Hepatocyte (in vitro differentiated cells): ENCODE measurements around the gene HKDC1. TPM values are rescaled to one million over a fixed set of nuclear protein-coding genes. Genes with fewer than 3 reads are reported as not detected.

Experiments used
- DNase-seq: peaks from one replicate; pipeline ENCODE4 v3.0.0-alpha.2; 2016; ENCODE audit warnings: low spot score
- H2AFZ ChIP-seq: fragments of 200-600 bp; sonication (generic); 2 replicates; pipeline ENCODE4 v1.6.0; 2016; ENCODE audit warnings: antibody characterized with exemption, mild to moderate bottlenecking
- H3K27ac ChIP-seq: fragments of 200-600 bp; sonication (generic); 2 replicates; pipeline ENCODE4 v1.5.1; 2016; ENCODE audit warnings: mild to moderate bottlenecking
- H3K27me3 ChIP-seq: fragments of 200-600 bp; sonication (generic); 2 replicates; pipeline ENCODE4 v1.6.1; 2016
- H3K36me3 ChIP-seq: fragments of 200-600 bp; sonication (generic); replicated peaks from 2 replicates; pipeline ENCODE4 v1.5.1; 2016; ENCODE audit warnings: low read depth; ENCODE audit not compliant: insufficient read depth
- H3K4me1 ChIP-seq: fragments of 200-600 bp; sonication (generic); 2 replicates; pipeline ENCODE4 v1.5.1; 2016; ENCODE audit warnings: mild to moderate bottlenecking, moderate library complexity; ENCODE audit not compliant: insufficient read depth
- H3K4me2 ChIP-seq: fragments of 200-600 bp; sonication (generic); 2 replicates; pipeline ENCODE4 v1.6.0; 2016
- H3K4me3 ChIP-seq: fragments of 200-600 bp; sonication (generic); 2 replicates; pipeline ENCODE4 v1.5.1; 2016; ENCODE audit warnings: mild to moderate bottlenecking
- H3K79me2 ChIP-seq: fragments of 200-600 bp; sonication (generic); 2 replicates; pipeline ENCODE4 v1.6.0; 2017; ENCODE audit warnings: mild to moderate bottlenecking
- H3K9me2 ChIP-seq: fragments of 200-600 bp; sonication (generic); replicated peaks from 2 replicates; pipeline ENCODE4 v1.6.0; 2017; ENCODE audit warnings: mild to moderate bottlenecking; ENCODE audit not compliant: insufficient read depth
- H3K9me3 ChIP-seq: fragments of 200-600 bp; sonication (generic); 2 replicates; pipeline ENCODE4 v1.5.1; 2016; ENCODE audit warnings: low read depth, mild to moderate bottlenecking
- H4K20me1 ChIP-seq: fragments of 200-600 bp; sonication (generic); 2 replicates; pipeline ENCODE4 v1.6.0; 2016; ENCODE audit warnings: mild to moderate bottlenecking; ENCODE audit not compliant: insufficient read depth, poor library complexity, severe bottlenecking
- EZH2 ChIP-seq: fragments of 200-600 bp; sonication (generic); IDR thresholded peaks from 2 replicates; pipeline ENCODE4 v1.6.1; 2016; ENCODE audit warnings: antibody characterized with exemption, mild to moderate bottlenecking, borderline replicate concordance
- EZH2phosphoT487 ChIP-seq: fragments of 200-600 bp; sonication (generic); IDR thresholded peaks from one replicate; pipeline ENCODE4 v1.6.1; 2018; ENCODE audit warnings: antibody characterized with exemption, mild to moderate bottlenecking, low read depth, moderate library complexity; ENCODE audit not compliant: unreplicated experiment, severe bottlenecking
- WGBS: methylation state at CpG from one replicate; pipeline ENCODE4 v1.1.6; 2016; ENCODE audit warnings: low lambda C conversion rate; ENCODE audit errors: missing lambda C conversion rate; 5-methylcytosine and 5-hydroxymethylcytosine counted together
- polyA plus RNA-seq: library from polyadenylated mRNA; unstranded; fragments of >200 nt; fragmentation: Nextera tagmentation; extraction: Ambion mirVana; gene quantifications from 2 replicates; pipeline ENCODE4 v1.2.1, GENCODE V29; 2016
- total RNA-seq: library from RNA; depleted of rRNA; stranded (reverse); fragments of >200 nt; gene quantifications from 2 replicates; pipeline ENCODE4 v1.2.3, GENCODE V29; 2014
- TF ChIP-seq, protein P1 (sequence below): fragments of 200-600 bp; sonication (generic); IDR thresholded peaks from 2 replicates; pipeline ENCODE4 v1.5.1; 2016; ENCODE audit warnings: antibody characterized with exemption, mild to moderate bottlenecking; ENCODE audit not compliant: poor library complexity

Gene HKDC1
- total and polyA plus RNA-seq, 2 experiments from 2014 or later, result 23.6 to 27.9 TPM

DNA sequence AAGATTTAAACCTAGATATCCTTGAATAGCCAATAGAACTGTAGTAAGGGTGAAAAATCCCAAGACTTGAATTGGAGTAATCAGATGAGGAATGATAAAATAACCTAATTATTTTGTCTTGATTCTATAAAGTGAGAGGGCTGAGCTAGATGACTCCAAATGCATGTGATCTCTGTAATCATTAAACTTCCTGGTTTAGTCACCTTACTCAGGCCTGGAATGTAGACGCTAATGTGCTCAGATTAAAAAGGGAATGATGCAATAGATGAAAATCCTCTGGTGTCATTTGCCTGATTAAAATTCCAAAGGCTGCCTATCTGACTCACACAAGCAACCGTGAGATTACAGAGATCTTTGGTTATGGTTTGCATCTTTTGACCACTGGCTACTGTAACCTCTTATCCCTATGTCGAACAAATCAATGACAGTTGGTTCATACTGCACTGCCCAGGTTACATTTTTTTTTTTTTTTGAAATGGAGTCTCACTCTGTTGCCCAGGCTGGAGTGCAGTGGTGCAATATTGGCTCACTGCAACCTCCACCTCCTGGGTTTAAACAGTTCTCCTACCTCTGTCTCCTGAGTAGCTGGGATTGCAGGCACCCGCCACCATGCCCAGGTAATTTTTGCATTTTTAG, 2.9 kb upstream of the HKDC1 start:
- Histone ChIP-seq H3K4me2 (no peak overlapping the region), H4K20me1 (no peaks in the 10 kb centered on the region), H3K4me1 (peaks cover 13% of the 10 kb centered on the region), H3K27ac (peak overlapping the region; percentile 52), H3K9me2 (no peaks in the 10 kb centered on the region), H3K36me3 (no peaks in the 10 kb centered on the region), H3K27me3 (no peaks in the 10 kb centered on the region), H3K4me3 (no peak overlapping the region), H3K9me3 (no peaks in the 10 kb centered on the region), H3K79me2 (peaks cover 7% of the 10 kb centered on the region), H2AFZ (no peak overlapping the region)
- 67% methylated on average over 4 of the region's 4 CpGs for WGBS
- peak; percentile 48 for DNase-seq
- TF ChIP-seq, protein P1, sequence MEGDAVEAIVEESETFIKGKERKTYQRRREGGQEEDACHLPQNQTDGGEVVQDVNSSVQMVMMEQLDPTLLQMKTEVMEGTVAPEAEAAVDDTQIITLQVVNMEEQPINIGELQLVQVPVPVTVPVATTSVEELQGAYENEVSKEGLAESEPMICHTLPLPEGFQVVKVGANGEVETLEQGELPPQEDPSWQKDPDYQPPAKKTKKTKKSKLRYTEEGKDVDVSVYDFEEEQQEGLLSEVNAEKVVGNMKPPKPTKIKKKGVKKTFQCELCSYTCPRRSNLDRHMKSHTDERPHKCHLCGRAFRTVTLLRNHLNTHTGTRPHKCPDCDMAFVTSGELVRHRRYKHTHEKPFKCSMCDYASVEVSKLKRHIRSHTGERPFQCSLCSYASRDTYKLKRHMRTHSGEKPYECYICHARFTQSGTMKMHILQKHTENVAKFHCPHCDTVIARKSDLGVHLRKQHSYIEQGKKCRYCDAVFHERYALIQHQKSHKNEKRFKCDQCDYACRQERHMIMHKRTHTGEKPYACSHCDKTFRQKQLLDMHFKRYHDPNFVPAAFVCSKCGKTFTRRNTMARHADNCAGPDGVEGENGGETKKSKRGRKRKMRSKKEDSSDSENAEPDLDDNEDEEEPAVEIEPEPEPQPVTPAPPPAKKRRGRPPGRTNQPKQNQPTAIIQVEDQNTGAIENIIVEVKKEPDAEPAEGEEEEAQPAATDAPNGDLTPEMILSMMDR, result no peak
- TF ChIP-seq EZH2, result no peak
- no peak for TF ChIP-seq EZH2phosphoT487

GRCh38 chr10:69218831-69219230, 1.3 kb upstream of the HKDC1 start:
- no peak for DNase-seq
- Histone ChIP-seq H3K4me3 (no peak overlapping the region), H4K20me1 (no peaks in the 10 kb centered on the region), H3K79me2 (peaks cover 7% of the 10 kb centered on the region), H3K27me3 (no peaks in the 10 kb centered on the region), H3K36me3 (no peaks in the 10 kb centered on the region), H3K9me2 (no peaks in the 10 kb centered on the region), H3K4me2 (no peak overlapping the region), H3K27ac (no peak overlapping the region), H3K9me3 (no peaks in the 10 kb centered on the region), H2AFZ (no peak overlapping the region), H3K4me1 (peaks cover 13% of the 10 kb centered on the region)
- WGBS, result 92% methylated on average over 6 of the region's 6 CpGs
- TF ChIP-seq EZH2phosphoT487, result no peak
- TF ChIP-seq, protein P1, result no peak
- TF ChIP-seq EZH2, result no peak

DNA sequence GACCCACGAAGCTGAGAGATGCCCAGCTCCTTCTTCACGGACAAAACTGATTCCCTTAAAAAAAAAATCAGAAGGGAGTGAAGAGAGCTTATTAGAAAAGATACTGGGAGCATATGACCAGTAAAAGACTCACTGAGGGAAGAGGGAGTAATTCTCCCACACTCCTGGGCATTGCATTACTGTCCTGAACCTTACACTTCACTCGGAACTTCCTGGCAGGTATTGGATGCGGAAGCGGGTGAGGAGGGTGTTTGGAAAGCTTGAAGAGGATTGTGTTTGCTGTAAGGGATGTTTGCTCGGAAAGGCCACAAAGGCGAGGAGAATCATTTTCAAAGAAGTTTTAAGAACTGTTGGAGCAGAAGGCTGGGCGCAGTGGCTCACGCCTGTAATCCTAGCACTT, 375 bp downstream of the HKDC1 start:
- WGBS, result 68% methylated on average over 9 of the region's 9 CpGs
- Histone ChIP-seq H2AFZ (no peak overlapping the region), H4K20me1 (no peaks in the 10 kb centered on the region), H3K4me2 (peak overlapping the region; percentile 61), H3K4me3 (peak overlapping the region; percentile 3), H3K4me1 (peaks cover 13% of the 10 kb centered on the region), H3K9me3 (no peaks in the 10 kb centered on the region), H3K36me3 (no peaks in the 10 kb centered on the region), H3K27ac (peak overlapping the region; percentile 87), H3K79me2 (peaks cover 7% of the 10 kb centered on the region), H3K27me3 (no peaks in the 10 kb centered on the region), H3K9me2 (no peaks in the 10 kb centered on the region)
- TF ChIP-seq, protein P1, result no peak
- TF ChIP-seq EZH2phosphoT487 (no peak), EZH2 (no peak)
- DNase-seq, result no peak
